ENCODE results near the gene EXOC3L1. TPM values are rescaled to one million over a fixed set of nuclear protein-coding genes. Genes with fewer than 3 reads are reported as not detected.

The EXOC3L1 gene
- total and polyA plus RNA-seq, 2 of the 13 experiments (the other 11 are each of a cell fraction or from before 2014, with no cell fraction given), result 0.12 TPM; not detected in 1

DNA sequence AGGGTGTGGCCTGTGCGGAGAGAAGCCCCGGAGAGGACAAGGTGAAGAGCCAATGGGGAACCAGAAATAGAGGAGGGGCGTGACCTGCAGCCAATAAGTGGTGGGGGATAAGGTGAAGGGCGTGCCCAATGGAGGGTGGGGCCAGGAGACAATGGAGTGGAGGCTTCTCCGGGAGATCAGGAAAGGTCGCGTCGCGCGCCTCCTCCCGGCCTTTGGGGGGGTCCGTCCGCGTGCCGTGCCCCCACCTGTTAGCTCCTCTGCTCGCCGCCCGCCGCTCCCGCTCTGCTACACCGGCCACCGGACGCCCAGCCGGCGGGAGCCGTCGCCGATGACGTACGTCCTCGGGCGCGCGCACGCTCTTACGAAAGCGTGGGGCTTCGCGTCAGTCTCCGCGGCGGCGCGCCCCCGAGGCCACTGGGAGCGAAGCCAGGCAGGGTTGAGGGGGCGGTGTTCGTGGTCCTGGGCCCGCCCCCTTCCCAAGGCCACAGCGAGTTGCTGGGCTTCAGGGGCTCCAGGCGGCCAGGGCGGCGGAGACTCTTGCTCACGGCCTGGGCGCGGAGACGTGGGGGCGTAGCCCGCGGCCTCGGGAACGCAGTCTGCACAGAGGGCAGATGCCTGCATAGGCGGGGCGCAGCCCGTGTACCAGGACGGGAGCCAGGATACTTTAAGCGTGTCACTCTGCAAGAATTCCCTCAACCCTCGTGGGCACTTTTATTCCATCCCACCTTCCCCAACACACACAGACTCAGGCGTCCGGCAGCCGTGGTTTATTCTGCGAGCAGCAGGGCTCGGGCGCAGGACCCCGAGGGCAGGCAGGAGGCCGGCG, 6.1 kb downstream of the EXOC3L1 start, which contains the start of gene MATCAP1 (continued):
- peak; percentile 79; the same call in 1 of the 2 replicates for TF ChIP-seq ZNF768 (CRISPR knock-in tag; IDR thresholded peaks at IDR 0.05)
- no peak for TF ChIP-seq ZNF382 (CRISPR knock-in tag; IDR thresholded peaks at IDR 0.05; ENCODE audit: borderline replicate concordance)
- TF ChIP-seq POLR2G (IDR thresholded peaks at IDR 0.05; ENCODE audit: low read depth, low read length), result peak; percentile 79
- TF ChIP-seq ZNF749 (CRISPR knock-in tag; IDR thresholded peaks at IDR 0.05; ENCODE audit: borderline replicate concordance), result peak; percentile 43; the same call in 1 of the 2 replicates
- no peak for TF ChIP-seq SRF (IDR thresholded peaks at IDR 0.05; ENCODE audit: low read depth, low read length)
- peak; percentile 77; the same call in 1 of the 2 replicates for TF ChIP-seq NFATC3 (CRISPR knock-in tag; IDR thresholded peaks at IDR 0.05)
- TF ChIP-seq FOSL2 (CRISPR knock-in tag; IDR thresholded peaks at IDR 0.05), result peak; percentile 68; the same call in 1 of the 2 replicates
- peak; percentile 37; the same call in 1 of the 2 replicates for TF ChIP-seq CBFB (CRISPR knock-in tag; IDR thresholded peaks at IDR 0.05)
- 0 out of 2 replicates have a peak, but pooled peaks have one; percentile 7 for TF ChIP-seq ZNF589 (CRISPR knock-in tag; conservative IDR thresholded peaks at IDR 0.05)
- peak; percentile 82 for TF ChIP-seq RXRA (CRISPR knock-in tag; IDR thresholded peaks at IDR 0.05)
- no peak for TF ChIP-seq SIX1 (CRISPR knock-in tag; IDR thresholded peaks at IDR 0.05; ENCODE audit: borderline replicate concordance)
- TF ChIP-seq ZNF546 (CRISPR knock-in tag; conservative IDR thresholded peaks at IDR 0.05), result 0 out of 2 replicates have a peak, but pooled peaks have one; percentile 26
- peak; percentile 59; the same call in 1 of the 2 replicates for TF ChIP-seq ZNF331 (CRISPR knock-in tag; IDR thresholded peaks at IDR 0.05)
- TF ChIP-seq KLF15 (CRISPR knock-in tag; IDR thresholded peaks at IDR 0.05; ENCODE audit: borderline replicate concordance), result no peak; the same call in 1 of the 2 replicates
- 0 out of 2 replicates have a peak, but pooled peaks have one; percentile 17 for TF ChIP-seq BHLHE40 (IDR thresholded peaks at IDR 0.05; ENCODE audit: low read length)
- peak; percentile 79 for TF ChIP-seq MEIS1 (CRISPR knock-in tag; IDR thresholded peaks at IDR 0.05; ENCODE audit: borderline replicate concordance)
- TF ChIP-seq, protein P1, sequence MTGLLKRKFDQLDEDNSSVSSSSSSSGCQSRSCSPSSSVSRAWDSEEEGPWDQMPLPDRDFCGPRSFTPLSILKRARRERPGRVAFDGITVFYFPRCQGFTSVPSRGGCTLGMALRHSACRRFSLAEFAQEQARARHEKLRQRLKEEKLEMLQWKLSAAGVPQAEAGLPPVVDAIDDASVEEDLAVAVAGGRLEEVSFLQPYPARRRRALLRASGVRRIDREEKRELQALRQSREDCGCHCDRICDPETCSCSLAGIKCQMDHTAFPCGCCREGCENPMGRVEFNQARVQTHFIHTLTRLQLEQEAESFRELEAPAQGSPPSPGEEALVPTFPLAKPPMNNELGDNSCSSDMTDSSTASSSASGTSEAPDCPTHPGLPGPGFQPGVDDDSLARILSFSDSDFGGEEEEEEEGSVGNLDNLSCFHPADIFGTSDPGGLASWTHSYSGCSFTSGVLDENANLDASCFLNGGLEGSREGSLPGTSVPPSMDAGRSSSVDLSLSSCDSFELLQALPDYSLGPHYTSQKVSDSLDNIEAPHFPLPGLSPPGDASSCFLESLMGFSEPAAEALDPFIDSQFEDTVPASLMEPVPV (CRISPR knock-in tag; IDR thresholded peaks at IDR 0.05), result peak; percentile 97
- TF ChIP-seq ZNF781 (CRISPR knock-in tag; IDR thresholded peaks at IDR 0.05; ENCODE audit: borderline replicate concordance, not compliant biosample characterization), result no peak
- TF ChIP-seq, protein P2, sequence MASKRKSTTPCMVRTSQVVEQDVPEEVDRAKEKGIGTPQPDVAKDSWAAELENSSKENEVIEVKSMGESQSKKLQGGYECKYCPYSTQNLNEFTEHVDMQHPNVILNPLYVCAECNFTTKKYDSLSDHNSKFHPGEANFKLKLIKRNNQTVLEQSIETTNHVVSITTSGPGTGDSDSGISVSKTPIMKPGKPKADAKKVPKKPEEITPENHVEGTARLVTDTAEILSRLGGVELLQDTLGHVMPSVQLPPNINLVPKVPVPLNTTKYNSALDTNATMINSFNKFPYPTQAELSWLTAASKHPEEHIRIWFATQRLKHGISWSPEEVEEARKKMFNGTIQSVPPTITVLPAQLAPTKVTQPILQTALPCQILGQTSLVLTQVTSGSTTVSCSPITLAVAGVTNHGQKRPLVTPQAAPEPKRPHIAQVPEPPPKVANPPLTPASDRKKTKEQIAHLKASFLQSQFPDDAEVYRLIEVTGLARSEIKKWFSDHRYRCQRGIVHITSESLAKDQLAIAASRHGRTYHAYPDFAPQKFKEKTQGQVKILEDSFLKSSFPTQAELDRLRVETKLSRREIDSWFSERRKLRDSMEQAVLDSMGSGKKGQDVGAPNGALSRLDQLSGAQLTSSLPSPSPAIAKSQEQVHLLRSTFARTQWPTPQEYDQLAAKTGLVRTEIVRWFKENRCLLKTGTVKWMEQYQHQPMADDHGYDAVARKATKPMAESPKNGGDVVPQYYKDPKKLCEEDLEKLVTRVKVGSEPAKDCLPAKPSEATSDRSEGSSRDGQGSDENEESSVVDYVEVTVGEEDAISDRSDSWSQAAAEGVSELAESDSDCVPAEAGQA (IDR thresholded peaks at IDR 0.05; ENCODE audit: low read depth), result peak; percentile 93
- TF ChIP-seq, protein P2 (CRISPR knock-in tag; IDR thresholded peaks at IDR 0.05; ENCODE audit: borderline replicate concordance), result no peak; the same call in 1 of the 2 replicates
- peak; percentile 29; the same call in 1 of the 2 replicates for TF ChIP-seq ZNF746 (CRISPR knock-in tag; IDR thresholded peaks at IDR 0.05)

Measured in HepG2 (cell line).